Measurements from ENCODE around the gene TPRG1. TPM values are rescaled to one million over a fixed set of nuclear protein-coding genes. Genes with fewer than 3 reads are reported as not detected.

The TPRG1 gene
- total and polyA plus RNA-seq, 2 donors (not counting 3 experiments of a cell fraction or from before 2014, with no cell fraction given): 0.30 TPM; not detected in 1

- Histone ChIP-seq H3K27me3 (ENCODE audit: control insufficient read depth in 2 of 2, insufficient read depth in 2 of 2, low read length in 2 of 2) (no peaks in the 10 kb centered on the region), H3K4me1 (ENCODE audit: control insufficient read depth, extremely low read depth, insufficient read depth, low read length) (no peaks in the 10 kb centered on the region), H2AFZ (ENCODE audit: low read depth, low read length) (no peak overlapping the region), H3K9ac (replicated peaks; ENCODE audit: extremely low read depth, insufficient read depth, low read length) (no peak overlapping the region), H3K79me2 (ENCODE audit: control insufficient read depth, insufficient read depth, low read length) (no peaks in the 10 kb centered on the region), H3K27ac (ENCODE audit: insufficient read depth, low read depth, low read length) (no peak overlapping the region), H3K36me3 (ENCODE audit: control insufficient read depth in 2 of 2, extremely low read depth in 1 of 2, insufficient read depth in 2 of 2, low read length in 2 of 2) (no peaks in the 10 kb centered on the region), H3K4me2 (ENCODE audit: insufficient read depth, low read length) (no peak overlapping the region), H3K4me3 (replicated peaks in 1 of 3; ENCODE audit: insufficient read depth in 1 of 3, low read depth in 1 of 3, low read length in 3 of 3) (no peak overlapping the region), H3K9me1 (replicated peaks; ENCODE audit: control insufficient read depth, extremely low read depth, insufficient read depth, low read length) (no peaks in the 10 kb centered on the region), H4K20me1 (replicated peaks; ENCODE audit: control insufficient read depth, extremely low read depth, insufficient read depth, low read length) (no peaks in the 10 kb centered on the region), H3K9me3 (replicated peaks; ENCODE audit: control insufficient read depth, insufficient read depth, low read length) (no peaks in the 10 kb centered on the region)
- POLR2A ChIA-PET: no interaction called here
- dilution Hi-C loops (cut with MboI; ENCODE audit: extremely low pct_ligation_motif_present, low sequenced_read_pairs): no loop called here
- intact Hi-C loops (cut with micrococcal nuclease): no loop called here
- TF ChIP-seq FOS (IDR thresholded peaks at IDR 0.05; ENCODE audit: borderline replicate concordance, insufficient read depth, low read length) (no peak), EZH2 (IDR thresholded peaks at IDR 0.05; ENCODE audit: borderline replicate concordance, low read depth, low read length, severe bottlenecking) (no peak), POLR2A (IDR thresholded peaks at IDR 0.05; ENCODE audit: low read depth, low read length) (no peak), CTCF (IDR thresholded peaks at IDR 0.05; ENCODE audit: extremely low read depth in 1 of 2, insufficient read depth in 1 of 2, low read depth in 1 of 2, low read length in 2 of 2) (no peak), POLR2AphosphoS5 (IDR thresholded peaks at IDR 0.05; ENCODE audit: insufficient read depth, low read depth, low read length) (no peak), JUN (IDR thresholded peaks at IDR 0.05; ENCODE audit: borderline replicate concordance, insufficient read depth, insufficient read length, low read depth) (no peak), MYC (IDR thresholded peaks at IDR 0.05; ENCODE audit: low read depth, low read length) (no peak), MAX (IDR thresholded peaks at IDR 0.05; ENCODE audit: insufficient read depth, insufficient read length) (no peak), GATA2 (IDR thresholded peaks at IDR 0.05; ENCODE audit: insufficient read depth, insufficient read length, low read depth, low read length) (no peak)
- no peak for FAIRE-seq
- DNase-seq (ENCODE audit: low read depth, low spot score): no peak
- BruUV-seq (replicated peaks): no TSS peak
- CTCF ChIA-PET: no interaction called here
These were observed 13.7 kb upstream of the TPRG1 start for GRCh38 chr3:189158034-189158433.

Data from endothelial cell of umbilical vein (primary cell).